GM18505 (cell line): ENCODE measurements around the gene RASA1.
"Not testable (repeated sequence)": the region's sequence is repeated elsewhere in the genome, so short reads cannot be mapped to it uniquely, and the experiment has no call there.

Experiments
- ATAC-seq: cut with Tn5 transposase; IDR thresholded peaks from one replicate; pipeline ENCODE4 v1.9.1; 2021; ENCODE audit not compliant: unreplicated experiment
- POLR2A ChIP-seq: IDR thresholded peaks from 4 replicates; pipeline ENCODE4 v1.6.1; 2011; ENCODE audit warnings: borderline replicate concordance; ENCODE audit not compliant: insufficient read depth, insufficient read length; ENCODE audit errors: extremely low read depth

Gene RASA1

DNA sequence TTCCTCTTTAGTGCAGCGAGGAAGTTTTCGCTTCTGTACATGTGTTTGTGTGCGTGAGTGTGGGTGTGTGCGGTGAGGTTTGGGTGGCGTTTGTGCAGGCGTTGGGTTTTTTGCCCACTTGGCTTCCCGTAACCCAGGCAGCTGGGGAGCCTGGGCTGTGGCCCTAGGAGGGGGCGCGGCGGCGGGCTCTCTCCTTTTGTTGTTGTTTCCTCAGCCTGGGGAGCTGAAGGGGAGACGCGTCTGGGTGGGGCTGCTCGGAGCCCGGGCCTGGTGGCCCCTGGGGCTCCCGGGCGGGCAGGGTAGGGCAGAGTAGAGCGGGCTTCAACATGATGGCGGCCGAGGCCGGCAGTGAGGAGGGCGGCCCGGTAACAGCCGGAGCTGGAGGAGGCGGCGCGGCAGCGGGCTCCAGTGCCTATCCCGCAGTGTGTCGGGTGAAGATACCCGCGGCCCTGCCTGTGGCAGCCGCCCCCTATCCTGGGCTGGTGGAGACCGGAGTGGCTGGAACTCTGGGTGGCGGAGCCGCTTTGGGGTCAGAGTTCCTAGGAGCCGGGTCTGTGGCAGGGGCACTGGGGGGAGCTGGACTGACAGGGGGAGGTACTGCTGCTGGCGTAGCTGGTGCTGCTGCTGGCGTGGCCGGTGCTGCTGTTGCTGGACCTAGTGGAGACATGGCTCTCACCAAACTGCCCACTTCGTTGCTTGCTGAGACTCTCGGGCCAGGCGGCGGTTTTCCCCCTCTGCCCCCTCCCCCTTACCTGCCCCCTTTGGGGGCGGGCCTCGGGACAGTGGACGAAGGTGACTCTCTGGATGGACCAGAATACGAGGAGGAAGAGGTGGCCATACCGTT, 665 bp downstream of the RASA1 start:
- TF ChIP-seq POLR2A, result peak; percentile 28
- peak; percentile 52 for ATAC-seq

DNA sequence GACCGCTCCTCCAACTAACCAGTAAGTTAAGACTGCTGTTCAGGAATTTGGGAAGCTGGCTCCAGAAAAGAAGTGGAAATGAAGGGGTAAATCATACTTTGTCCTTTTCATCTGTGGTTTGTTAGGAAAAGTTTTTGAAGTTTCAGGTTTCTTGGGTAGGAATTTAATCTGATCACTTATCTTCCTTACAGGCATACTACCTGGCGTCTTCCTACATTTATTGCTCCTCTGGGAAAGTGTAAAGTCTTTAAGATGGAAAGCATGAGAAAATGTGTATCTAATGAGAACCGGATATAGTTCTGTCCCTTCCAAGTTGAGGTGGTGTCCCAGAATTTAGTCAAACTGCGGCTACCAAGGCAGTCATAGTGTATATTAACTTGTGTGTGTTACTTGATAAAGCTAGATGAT, 1.3 kb downstream of the RASA1 start:
- TF ChIP-seq POLR2A, result no peak
- no peak for ATAC-seq

DNA sequence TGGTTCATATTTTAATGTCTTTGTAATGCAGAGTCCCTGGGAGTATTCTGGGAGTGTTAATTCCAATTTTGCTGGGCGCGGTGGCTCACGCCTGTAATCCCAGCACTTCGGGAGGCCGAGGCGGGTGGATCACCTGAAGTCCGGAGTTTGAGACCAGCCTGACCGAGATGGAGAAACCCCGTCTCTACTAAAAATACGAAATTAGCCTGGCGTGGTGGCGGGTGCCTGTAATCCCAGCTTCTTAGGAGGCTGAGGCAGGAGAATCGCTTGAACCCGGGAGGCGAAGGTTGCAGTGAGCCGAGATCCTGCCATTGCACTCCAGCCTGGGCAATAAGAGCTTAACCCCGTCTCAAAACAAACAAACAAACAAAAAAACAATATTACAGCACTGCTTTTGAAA, 3.2 kb downstream of the RASA1 start:
- ATAC-seq, result not testable (repeated sequence)

DNA sequence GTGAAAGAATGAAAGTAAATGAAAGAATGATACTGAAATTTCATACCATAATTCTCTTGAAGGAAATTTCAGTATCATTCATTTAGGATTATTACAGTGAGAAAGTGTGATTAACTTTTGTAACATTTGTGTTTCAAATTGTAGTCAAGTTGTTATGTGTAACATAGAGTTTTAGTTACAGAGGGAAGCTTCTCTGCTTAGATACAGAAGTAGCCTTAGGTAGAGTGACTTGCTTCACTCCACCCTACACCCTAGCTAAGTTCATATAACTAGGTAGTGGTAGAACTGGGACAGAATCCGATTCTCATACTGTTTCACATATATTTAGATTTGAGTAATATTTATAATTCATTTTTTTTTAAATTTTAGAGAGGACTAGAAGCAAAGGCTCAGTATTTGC, 9.0 kb downstream of the RASA1 start:
- no peak for TF ChIP-seq POLR2A
- no peak for ATAC-seq

DNA sequence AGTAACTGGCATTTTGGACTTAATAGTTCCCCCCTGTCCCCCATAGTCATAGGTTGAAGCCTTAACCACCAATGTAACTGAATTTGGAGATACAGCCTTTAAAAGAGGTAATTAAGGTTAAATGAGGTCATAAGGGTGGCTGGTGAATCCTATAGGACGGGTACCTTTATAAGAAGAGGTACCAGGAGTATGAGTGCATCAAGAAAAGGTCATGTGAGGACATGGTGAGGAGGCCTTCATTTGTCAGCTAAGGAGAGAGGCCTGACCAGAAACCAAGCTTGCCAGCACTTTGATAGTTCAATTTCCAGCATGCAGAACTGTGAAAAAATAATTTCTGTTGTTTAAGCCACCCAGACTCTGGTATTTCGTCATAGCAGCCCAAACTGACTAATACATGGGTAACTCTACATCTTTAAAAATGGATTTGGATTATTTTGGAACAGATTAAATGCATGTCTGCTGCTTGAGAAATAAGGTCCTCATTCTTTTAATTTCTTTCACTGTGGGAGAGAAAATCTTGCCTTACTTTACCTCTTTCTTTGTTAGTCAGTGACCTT, 9.7 kb downstream of the RASA1 start:
- TF ChIP-seq POLR2A, result no peak
- no peak for ATAC-seq

DNA sequence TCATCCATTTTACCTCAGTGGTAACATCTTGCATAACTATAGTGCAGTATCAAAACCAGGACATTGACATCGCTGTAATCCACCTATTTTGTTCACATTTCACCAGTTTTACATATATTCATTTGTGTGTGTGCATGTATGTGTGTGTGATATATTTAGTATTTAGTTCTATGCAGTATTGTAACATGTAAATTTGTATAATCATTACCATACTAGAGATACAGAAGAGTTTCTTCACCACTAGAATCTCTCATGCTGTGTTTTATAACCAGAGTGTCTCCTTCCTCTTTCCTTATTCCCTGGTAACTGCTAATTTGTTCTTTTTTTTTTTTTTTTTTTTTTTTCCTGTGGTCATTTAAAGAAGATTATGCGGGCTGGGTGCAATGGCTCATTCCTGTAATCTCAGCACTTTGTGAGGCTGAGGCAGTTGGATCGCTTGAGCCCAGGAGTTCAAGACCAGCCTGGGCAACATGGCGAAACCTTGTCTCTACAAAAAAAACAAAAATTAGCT, 11.0 kb downstream of the RASA1 start:
- no peak for ATAC-seq
- no peak for TF ChIP-seq POLR2A

DNA sequence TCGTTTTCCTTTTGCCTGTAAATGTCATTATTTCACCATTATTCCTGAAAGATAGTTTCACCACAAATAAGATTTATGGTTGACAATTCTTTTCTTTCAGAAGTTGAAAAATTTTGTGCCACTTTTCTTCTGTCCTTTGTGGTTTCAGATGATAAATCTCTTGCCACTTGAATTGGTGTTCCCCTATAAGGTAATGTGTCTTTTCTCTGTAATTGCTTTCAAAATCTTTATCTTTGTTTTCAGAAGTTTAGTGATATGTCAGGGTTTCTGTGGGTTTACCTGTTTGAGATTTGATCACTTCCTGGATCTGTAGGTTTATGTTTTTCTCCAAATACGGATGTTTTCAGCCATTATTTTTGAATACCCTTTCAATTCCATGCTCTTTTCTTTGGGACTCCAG, 14.6 kb downstream of the RASA1 start:
- ATAC-seq, result no peak
- TF ChIP-seq POLR2A, result no peak

DNA sequence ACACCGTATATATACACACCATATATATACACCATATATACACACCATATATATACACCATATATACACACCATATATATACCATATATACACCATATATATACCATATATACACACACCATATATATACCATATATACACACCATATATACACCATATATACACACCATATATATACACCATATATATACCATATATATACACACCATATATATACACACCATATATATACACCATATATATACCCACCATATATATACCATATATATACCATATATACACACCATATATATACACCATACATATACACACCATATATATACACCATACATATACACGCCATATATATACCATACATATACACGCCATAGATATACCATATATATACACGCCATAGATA, 19.6 kb downstream of the RASA1 start:
- not testable (repeated sequence) for ATAC-seq

DNA sequence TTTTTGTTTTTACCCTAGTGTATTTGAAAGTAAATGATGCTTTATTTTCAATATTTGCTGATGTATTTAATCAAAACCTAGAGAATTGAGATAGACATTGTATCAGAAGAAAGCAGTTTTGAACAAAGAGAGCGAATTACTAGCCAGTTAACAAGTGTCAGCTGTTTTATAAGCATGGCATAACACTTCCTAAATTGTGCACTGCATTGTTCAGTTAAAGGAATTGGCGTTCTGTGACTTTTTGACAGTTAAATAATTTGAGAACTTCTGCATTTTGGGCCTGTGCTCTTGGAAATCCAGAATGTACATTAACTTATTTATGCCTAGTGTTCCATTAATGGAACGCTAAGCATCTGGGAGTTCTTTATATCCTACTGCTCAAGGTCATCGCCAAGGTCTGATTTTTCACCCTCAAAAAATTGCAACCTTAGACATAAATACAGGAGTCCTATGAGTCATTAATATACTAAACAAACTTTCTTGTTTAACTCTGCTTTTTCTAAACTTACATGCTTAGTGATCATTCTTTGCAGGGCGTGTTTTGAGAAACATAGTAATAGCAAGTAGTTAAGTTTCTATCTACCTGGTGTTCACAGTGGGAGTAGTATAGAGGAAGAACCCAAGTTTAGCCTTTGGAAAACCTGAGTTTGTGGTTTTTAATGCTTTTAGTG, 31.1 kb downstream of the RASA1 start:
- ATAC-seq, result no peak
- no peak for TF ChIP-seq POLR2A

DNA sequence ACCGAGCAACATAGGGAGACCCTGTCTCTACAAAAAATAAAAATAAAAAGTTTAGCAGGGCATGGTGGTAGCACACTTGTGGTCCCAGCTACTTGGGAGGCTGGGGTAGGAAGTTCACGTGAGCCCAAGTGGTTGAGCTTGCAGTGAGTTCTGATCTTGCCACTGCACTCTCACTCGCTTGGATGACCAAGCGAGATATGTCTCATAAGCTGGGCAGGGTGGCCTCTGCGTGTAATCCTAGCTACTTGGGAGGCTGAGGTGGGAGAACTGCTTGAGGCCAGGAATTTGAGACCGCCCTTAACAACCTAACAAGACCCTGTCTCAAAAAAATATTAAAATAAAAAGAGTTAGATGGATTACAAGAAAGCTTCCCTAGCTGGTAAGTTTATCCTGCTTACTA, 32.5 kb downstream of the RASA1 start:
- TF ChIP-seq POLR2A, result no peak
- ATAC-seq, result no peak

DNA sequence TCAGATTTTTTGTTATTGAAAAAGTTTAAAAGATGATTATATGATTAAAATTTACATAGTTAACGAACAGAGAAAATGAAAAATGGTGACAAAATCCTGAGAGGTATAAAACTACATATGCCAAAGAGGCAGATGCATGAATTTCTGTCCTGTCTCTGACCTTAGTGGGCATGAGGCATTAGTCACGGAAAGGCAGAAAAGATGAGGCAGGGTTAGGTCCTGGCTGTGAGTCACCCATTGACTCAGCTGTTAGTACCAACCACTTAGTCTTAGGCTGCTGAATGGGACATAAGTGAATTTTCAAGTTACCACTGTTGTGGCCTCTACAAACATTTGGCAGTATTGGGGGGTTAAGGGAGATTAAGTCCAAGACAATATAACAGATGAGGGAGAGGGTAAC, 33.1 kb downstream of the RASA1 start:
- no peak for ATAC-seq
- TF ChIP-seq POLR2A, result no peak

DNA sequence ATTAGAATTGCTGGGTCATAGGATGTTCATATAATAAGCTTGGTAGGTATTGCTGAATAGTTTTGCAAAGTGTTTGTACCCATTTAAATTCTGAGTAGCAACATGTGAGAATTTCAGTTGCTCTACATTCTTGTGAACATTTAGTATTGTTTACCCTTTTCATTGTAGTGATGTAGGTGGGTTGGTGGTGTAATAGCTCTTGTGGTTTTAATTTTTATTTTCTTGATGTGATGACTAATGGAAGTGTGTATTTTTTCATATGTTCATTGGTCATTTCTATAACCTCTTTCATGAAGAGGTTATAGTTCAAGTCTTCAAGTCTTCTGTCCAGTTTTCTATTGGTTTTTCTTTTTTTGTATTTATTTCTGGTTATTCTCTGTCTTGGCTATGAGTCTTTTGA, 34.4 kb downstream of the RASA1 start:
- TF ChIP-seq POLR2A, result no peak
- ATAC-seq, result no peak

DNA sequence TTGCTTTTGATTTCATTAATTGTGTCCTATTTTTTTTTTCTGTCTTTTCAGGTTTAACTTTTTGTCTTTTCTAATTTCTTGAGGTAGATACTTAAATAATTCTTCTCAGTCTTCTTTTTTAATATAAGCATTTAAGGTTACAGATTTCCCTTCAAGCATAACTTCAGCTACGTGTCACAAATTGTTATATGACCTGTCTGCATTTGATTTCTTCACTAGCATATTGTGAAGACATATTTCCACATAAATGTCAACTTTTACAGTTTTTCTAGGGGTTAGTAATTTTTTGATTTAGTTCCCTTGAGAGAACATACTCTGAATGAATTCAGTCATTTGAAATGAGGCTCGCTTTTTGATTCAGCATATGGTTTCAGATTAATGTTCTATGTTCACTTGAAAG, 35.6 kb downstream of the RASA1 start:
- no peak for TF ChIP-seq POLR2A
- ATAC-seq, result no peak

DNA sequence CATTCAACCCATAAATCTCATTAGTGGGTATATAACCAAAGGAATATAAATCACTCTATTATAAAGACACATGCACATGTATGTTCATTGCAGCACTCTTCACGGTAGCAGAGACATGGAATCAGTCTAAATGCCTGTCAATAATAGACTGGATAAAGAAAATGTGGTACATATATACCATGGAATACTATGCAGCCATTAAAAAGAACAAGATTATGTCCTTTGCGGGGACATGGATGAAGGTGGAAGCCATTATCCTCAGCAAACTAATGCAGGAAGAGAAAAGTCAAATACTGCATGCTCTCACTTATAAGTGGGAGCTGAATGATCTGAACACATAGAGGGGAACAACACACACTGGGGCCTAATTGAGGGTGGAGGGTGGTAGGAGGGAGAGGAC, 38.4 kb downstream of the RASA1 start:
- not testable (repeated sequence) for ATAC-seq

DNA sequence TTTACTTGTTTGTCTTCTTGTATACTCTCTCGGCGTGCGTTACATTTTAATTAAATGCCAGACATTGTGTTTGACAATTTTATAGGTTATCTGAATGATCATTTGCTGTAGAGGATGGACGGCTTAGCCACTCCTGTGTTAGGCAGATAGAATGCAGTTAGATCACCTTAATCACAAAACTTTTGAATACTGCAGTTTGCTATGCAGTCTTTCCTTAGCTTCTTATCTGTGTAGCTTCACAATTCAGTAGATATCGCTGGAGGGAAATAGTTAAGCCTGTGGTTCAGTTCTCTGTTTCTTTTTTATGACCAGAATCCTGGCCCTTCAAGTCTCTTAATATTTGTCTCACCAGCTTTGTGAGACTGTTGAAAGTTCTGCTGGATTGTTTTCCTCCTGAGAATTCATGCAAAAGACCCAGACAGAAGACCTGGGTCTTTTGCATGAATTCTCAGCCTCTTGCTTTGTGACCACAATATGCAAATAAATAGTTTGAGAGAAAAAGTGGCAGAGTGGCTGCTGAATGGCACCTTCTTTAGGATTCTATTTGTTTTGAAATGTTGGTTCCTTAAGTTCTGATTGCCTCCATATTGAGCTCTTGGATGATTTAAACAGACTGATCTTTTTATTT, 40.2 kb downstream of the RASA1 start:
- ATAC-seq, result peak; percentile 83
- TF ChIP-seq POLR2A, result no peak
